Measurements from ENCODE around the gene CREB3L1.

Gene CREB3L1

GRCh38 chr11:46369458-46370152 is 92.1 kb downstream of the CREB3L1 start:
- peak; percentile 42 to 51 for DNase-seq

DNA sequence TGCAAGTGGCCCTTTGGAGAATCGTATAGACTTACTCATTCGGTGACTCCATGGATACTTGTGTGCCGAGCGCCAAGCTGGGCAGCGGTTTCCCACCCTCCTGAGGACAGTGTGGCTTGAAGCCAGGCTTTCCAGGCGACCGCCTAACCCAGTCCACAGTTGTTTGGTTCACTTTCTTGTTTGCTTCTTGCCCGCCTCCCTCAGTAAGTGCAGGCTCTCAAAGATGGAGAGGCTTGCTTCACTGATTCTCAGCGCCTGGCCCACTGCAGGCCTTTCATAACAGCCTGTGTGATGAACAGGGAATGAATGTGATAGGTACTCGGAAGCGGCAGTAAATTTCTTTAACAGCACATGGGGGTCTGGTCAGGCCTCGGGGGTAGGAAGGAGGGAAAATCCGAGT is 92.8 kb downstream of the CREB3L1 start:
- DNase-seq: no peak

All from activated CD4-positive, alpha-beta T cell treated with anti-CD3 and anti-CD28 coated beads, Interleukin-2, amount 50 U/mL, for 4 hours (primary cell).